Stomach (tissue), 9 donors: ENCODE results near the gene NDUFB1. TPM values are rescaled to one million over a fixed set of nuclear protein-coding genes. Genes with fewer than 3 reads are reported as not detected.

Experiments
- DNase-seq, 2 donors: peaks; one replicate each; pipeline versions ENCODE4 v3.0.0 to v3.0.0-alpha.2; 2013 to 2019
- H3K27ac ChIP-seq, 5 donors: fragments of 200-600 bp in 4 of 5; sonication (generic) in 4 of 5; one replicate each; pipeline ENCODE4 v1.5.1; 2013 to 2019; ENCODE audit warnings: mild to moderate bottlenecking in 1 of 5, moderate library complexity in 1 of 5
- H3K27me3 ChIP-seq, 3 donors: fragments of 200-600 bp; sonication (generic); one replicate each; pipeline ENCODE4 v1.5.1; 2017 to 2019; ENCODE audit warnings: mixed run types in 1 of 3
- H3K36me3 ChIP-seq, 4 donors: fragments of 200-600 bp; sonication (generic); 1 replicate in 3 of 4; 2 replicates in 1 of 4; pipeline ENCODE4 v1.5.1; 2016 to 2019
- H3K4me1 ChIP-seq, 4 donors: fragments of 200-600 bp; sonication (generic); one replicate each; pipeline ENCODE4 v1.5.1; 2016 to 2019
- H3K4me3 ChIP-seq, 4 donors: fragments of 200-600 bp; sonication (generic) in 3 of 4; one replicate each; pipeline ENCODE4 v1.5.1; 2016 to 2019; ENCODE audit warnings: mild to moderate bottlenecking in 1 of 4
- H3K9me3 ChIP-seq, 4 donors: fragments of 200-600 bp; sonication (generic); one replicate each; pipeline ENCODE4 v1.5.1; 2016 to 2019
- EP300 ChIP-seq: sonication (generic); formaldehyde crosslinking; IDR thresholded peaks from one replicate; pipeline ENCODE4 v1.6.1; 2017; ENCODE audit warnings: antibody characterized with exemption
- POLR2A ChIP-seq, 4 donors: fragments of 450-650 bp; IDR thresholded peaks; one replicate each; pipeline ENCODE4 v1.6.1; 2016; ENCODE audit warnings: antibody characterized with exemption in 4 of 4, control low read depth in 2 of 4, mild to moderate bottlenecking in 1 of 4, moderate library complexity in 1 of 4
- POLR2AphosphoS5 ChIP-seq, 3 donors: sonication (generic); formaldehyde crosslinking; IDR thresholded peaks; one replicate each; pipeline ENCODE4 v1.6.1; 2016; ENCODE audit warnings: antibody characterized with exemption in 3 of 3
- WGBS, 5 donors: extraction: QIAGEN DNeasy Blood & Tissue Kit in 3 of 5; methylation state at CpG; one replicate each; pipeline versions ENCODE4 v1.1.5 to v1.1.7; 2013 to 2018; 5-methylcytosine and 5-hydroxymethylcytosine counted together
- intact Hi-C: fragments of 100-400 bp; cut with DNase I; formaldehyde crosslinking; loops from one replicate; pipeline ENCODE4 v1.15.1; 2023; ENCODE audit warnings: low total_unique reads
- polyA plus RNA-seq, 3 donors: library from polyadenylated mRNA; stranded (reverse); fragments of 200-250 nt; gene quantifications; one replicate each; pipeline ENCODE4 v1.2.3, GENCODE V29; 2013
- total RNA-seq, 5 donors: library from RNA; depleted of rRNA; stranded (reverse); fragments of >200 nt; gene quantifications; one replicate each; pipeline versions ENCODE4 v1.1.0 to v1.2.3, GENCODE V29; 2014 to 2016
- TF ChIP-seq, protein P1 (sequence below), 7 experiments: fragments of 450-650 bp in 4 of 7; fragments of 200-600 bp in 3 of 7; sonication (generic) in 3 of 7; IDR thresholded peaks; one replicate each; pipeline ENCODE4 v1.5.1; 2016 to 2019; ENCODE audit warnings: antibody characterized with exemption in 7 of 7, control low read depth in 2 of 7, mild to moderate bottlenecking in 1 of 7
- donor health status: healthy with polysubstance abuse.
- donor health status: Bipolar disorder and iron deficiency.
- donor health status: healthy.

Gene NDUFB1
- total and polyA plus RNA-seq, 8 donors: 22.2 to 1,152 (median 478) TPM

DNA sequence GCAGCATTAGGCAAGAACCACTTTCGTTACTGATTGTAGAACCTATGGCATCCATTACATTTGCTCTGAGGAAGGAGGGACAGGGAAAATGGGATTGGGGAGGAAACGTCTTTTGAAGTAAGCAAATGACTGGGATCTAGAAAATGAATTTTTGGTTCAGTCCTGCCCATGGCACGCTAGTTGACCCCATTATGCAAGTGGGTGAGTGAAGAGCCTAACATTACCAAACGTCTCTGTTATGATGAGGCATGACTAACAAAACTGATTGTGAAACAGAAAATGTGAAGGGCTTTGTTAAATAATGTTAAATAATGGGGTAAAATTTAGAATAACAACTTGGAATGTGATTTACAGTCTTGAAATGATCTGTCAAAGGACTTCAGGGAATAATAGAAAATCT lies 39.1 kb upstream of the NDUFB1 start:
- DNase-seq: no peak
- H3K27ac ChIP-seq: no peak overlapping the region
- no peak overlapping the region for H3K4me3 ChIP-seq
- H3K9me3 ChIP-seq: no peaks in the 10 kb centered on the region
- intact Hi-C loops: no loop called here
- no peaks in the 10 kb centered on the region for H3K27me3 ChIP-seq
- peaks cover 49 to 99% (median 98%) of the 10 kb centered on the region in 4 donors for H3K36me3 ChIP-seq
- whole genome bisulfite sequencing, 5 donors: 30 to 60% (median 56%) methylated on average over 4 of the region's 4 CpGs
- TF ChIP-seq, protein P1, sequence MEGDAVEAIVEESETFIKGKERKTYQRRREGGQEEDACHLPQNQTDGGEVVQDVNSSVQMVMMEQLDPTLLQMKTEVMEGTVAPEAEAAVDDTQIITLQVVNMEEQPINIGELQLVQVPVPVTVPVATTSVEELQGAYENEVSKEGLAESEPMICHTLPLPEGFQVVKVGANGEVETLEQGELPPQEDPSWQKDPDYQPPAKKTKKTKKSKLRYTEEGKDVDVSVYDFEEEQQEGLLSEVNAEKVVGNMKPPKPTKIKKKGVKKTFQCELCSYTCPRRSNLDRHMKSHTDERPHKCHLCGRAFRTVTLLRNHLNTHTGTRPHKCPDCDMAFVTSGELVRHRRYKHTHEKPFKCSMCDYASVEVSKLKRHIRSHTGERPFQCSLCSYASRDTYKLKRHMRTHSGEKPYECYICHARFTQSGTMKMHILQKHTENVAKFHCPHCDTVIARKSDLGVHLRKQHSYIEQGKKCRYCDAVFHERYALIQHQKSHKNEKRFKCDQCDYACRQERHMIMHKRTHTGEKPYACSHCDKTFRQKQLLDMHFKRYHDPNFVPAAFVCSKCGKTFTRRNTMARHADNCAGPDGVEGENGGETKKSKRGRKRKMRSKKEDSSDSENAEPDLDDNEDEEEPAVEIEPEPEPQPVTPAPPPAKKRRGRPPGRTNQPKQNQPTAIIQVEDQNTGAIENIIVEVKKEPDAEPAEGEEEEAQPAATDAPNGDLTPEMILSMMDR (IDR thresholded peaks at IDR 0.05): no peak
- TF ChIP-seq POLR2A (IDR thresholded peaks at IDR 0.05): no peak
- TF ChIP-seq POLR2AphosphoS5 (IDR thresholded peaks at IDR 0.05): no peak
- no peak for TF ChIP-seq EP300
- peaks cover 0 to 3% (median 0%) of the 10 kb centered on the region in 4 donors for H3K4me1 ChIP-seq

DNA sequence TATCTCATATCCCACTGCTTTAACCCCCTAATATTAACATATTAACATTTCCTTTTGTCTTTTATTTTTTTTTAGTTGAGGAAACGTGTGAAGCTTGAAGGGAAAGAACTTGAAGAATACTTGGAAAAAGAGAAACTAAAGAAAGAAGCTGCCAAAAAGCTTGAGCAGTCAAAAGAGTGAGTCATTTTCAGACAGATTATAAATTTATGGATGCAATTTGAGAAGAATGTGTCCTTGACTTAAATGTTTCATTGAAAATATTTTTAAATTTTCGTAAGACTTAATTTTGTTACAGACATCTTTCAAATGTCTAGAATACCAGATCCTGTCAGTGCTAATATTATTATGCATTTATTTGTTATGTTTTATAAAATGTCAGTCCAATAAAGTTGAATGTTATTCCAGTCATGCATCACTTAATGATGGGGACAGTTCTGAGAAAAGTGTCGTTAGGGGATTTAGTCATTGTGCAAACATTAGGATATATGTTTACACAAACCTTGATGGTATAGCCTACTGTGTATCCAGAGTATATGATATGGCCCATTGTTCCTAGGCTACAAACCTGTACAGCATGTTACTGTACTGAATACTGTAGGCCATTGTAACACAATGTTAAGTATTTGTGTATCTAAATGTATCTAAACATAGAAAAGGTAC lies 32.9 kb upstream of the NDUFB1 start:
- Histone ChIP-seq H3K4me1 (no peaks in the 10 kb centered on the region), H3K27me3 (no peaks in the 10 kb centered on the region), H3K9me3 (no peaks in the 10 kb centered on the region), H3K27ac (no peak overlapping the region), H3K36me3 (peaks cover 31 to 87% (median 84%) of the 10 kb centered on the region in 4 donors), H3K4me3 (no peak overlapping the region)
- intact Hi-C loops: no loop called here
- no peak for DNase-seq
- no peak for TF ChIP-seq EP300
- TF ChIP-seq POLR2AphosphoS5 (IDR thresholded peaks at IDR 0.05): no peak
- no peak for TF ChIP-seq POLR2A (IDR thresholded peaks at IDR 0.05)
- TF ChIP-seq, protein P1 (IDR thresholded peaks at IDR 0.05): no peak
- 63 to 72% (median 71%) methylated on average over 3 of the region's 3 CpGs for WGBS, 5 donors

DNA sequence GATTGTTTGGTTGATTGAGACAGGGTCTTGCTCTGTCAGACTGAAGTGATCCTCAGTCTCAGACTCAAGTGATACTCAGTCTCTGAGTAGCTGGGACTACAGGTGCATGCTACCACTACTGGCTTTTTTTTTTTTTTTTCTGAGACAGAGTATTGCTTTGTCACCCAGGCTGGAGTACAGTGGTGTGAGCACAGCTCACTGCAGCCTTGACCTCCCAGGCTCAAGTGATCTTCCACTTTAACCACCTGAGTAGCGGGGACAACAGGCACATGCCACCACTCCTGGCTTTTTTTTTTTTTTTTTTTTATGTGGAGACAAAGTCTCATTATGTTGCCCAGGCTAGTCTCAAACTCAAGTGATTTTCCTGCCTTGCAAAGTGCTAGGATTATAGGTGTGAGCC lies 32.1 kb upstream of the NDUFB1 start:
- intact Hi-C loops: no loop called here
- DNase-seq: no peak
- H3K27me3 ChIP-seq: no peaks in the 10 kb centered on the region
- no peaks in the 10 kb centered on the region for H3K4me1 ChIP-seq
- no peak overlapping the region for H3K4me3 ChIP-seq
- no peak overlapping the region for H3K27ac ChIP-seq
- 80 to 100% (median 100%) methylated on average over 1 of the region's 1 CpG for WGBS, 5 donors
- TF ChIP-seq POLR2A (IDR thresholded peaks at IDR 0.05) (no peak), POLR2AphosphoS5 (IDR thresholded peaks at IDR 0.05) (no peak)
- TF ChIP-seq, protein P1 (IDR thresholded peaks at IDR 0.05): no peak
- H3K36me3 ChIP-seq: peaks cover 23 to 87% (median 84%) of the 10 kb centered on the region in 4 donors
- H3K9me3 ChIP-seq: no peaks in the 10 kb centered on the region

DNA sequence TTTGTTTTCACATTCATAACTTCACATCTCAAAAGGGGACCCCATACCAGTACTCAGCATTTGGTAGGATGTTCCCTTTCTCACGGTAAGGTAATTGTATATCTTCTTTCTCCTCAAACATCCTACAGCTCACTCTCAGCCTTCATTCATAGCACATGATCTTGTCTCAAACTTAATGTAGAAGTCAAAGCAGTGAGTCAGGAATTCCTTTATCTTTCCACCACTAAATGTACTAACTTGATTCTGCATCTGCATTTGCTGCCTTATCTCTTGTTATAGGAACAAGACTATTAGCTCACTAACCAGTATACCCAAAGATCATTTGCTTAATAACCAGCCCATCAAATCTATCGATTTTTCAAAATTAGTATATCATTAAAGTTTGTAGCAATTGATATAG lies 23.2 kb upstream of the NDUFB1 start:
- WGBS, 5 donors: 81 to 88% (median 86%) methylated on average over 2 of the region's 2 CpGs
- H3K9me3 ChIP-seq: no peaks in the 10 kb centered on the region
- H3K27ac ChIP-seq: no peak overlapping the region
- peaks cover 47 to 99% (median 98%) of the 10 kb centered on the region in 4 donors for H3K36me3 ChIP-seq
- no peaks in the 10 kb centered on the region for H3K4me1 ChIP-seq
- intact Hi-C loops: no loop called here
- no peak for DNase-seq
- H3K27me3 ChIP-seq: no peaks in the 10 kb centered on the region
- no peak overlapping the region for H3K4me3 ChIP-seq
- TF ChIP-seq POLR2AphosphoS5 (IDR thresholded peaks at IDR 0.05) (no peak), EP300 (no peak), POLR2A (IDR thresholded peaks at IDR 0.05) (no peak)
- TF ChIP-seq, protein P1 (IDR thresholded peaks at IDR 0.05): no peak
